Hepatocyte (in vitro differentiated cells): ENCODE data around the gene FADD.

ENCODE experiments used
- EZH2 ChIP-seq: fragments of 200-600 bp; sonication (generic); IDR thresholded peaks from 2 replicates; pipeline ENCODE4 v1.6.1; 2016; ENCODE audit warnings: antibody characterized with exemption, mild to moderate bottlenecking, borderline replicate concordance
- EZH2phosphoT487 ChIP-seq: fragments of 200-600 bp; sonication (generic); IDR thresholded peaks from one replicate; pipeline ENCODE4 v1.6.1; 2018; ENCODE audit warnings: antibody characterized with exemption, mild to moderate bottlenecking, low read depth, moderate library complexity; ENCODE audit not compliant: unreplicated experiment, severe bottlenecking
- TF ChIP-seq, protein P1 (sequence below): fragments of 200-600 bp; sonication (generic); IDR thresholded peaks from 2 replicates; pipeline ENCODE4 v1.5.1; 2016; ENCODE audit warnings: antibody characterized with exemption, mild to moderate bottlenecking; ENCODE audit not compliant: poor library complexity

DNA sequence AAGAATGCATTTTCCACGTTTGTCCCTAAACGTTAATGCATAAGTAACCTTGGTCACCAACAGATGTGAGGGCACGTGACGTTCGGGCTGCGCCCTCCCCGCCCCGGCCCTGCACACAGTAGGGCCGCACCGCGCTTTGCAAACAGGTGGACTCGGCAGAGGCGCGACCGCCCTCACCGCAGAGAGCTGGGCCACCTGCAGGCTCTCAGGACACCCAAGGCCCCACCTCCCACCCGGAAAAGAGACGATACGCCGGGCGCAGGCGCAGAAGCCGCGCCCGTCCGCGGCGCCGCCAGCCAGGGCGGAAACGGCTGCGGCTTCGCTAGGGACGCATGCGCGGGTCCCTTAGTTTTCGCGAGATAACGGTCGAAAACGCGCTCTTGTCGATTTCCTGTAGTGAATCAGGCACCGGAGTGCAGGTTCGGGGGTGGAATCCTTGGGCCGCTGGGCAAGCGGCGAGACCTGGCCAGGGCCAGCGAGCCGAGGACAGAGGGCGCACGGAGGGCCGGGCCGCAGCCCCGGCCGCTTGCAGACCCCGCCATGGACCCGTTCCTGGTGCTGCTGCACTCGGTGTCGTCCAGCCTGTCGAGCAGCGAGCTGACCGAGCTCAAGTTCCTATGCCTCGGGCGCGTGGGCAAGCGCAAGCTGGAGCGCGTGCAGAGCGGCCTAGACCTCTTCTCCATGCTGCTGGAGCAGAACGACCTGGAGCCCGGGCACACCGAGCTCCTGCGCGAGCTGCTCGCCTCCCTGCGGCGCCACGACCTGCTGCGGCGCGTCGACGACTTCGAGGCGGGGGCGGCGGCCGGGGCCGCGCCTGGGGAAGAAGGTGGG is at the start of gene FADD:
- TF ChIP-seq, protein P1, sequence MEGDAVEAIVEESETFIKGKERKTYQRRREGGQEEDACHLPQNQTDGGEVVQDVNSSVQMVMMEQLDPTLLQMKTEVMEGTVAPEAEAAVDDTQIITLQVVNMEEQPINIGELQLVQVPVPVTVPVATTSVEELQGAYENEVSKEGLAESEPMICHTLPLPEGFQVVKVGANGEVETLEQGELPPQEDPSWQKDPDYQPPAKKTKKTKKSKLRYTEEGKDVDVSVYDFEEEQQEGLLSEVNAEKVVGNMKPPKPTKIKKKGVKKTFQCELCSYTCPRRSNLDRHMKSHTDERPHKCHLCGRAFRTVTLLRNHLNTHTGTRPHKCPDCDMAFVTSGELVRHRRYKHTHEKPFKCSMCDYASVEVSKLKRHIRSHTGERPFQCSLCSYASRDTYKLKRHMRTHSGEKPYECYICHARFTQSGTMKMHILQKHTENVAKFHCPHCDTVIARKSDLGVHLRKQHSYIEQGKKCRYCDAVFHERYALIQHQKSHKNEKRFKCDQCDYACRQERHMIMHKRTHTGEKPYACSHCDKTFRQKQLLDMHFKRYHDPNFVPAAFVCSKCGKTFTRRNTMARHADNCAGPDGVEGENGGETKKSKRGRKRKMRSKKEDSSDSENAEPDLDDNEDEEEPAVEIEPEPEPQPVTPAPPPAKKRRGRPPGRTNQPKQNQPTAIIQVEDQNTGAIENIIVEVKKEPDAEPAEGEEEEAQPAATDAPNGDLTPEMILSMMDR = no peak
- no peak for TF ChIP-seq EZH2phosphoT487
- TF ChIP-seq EZH2 = no peak
